Activated CD4-positive, alpha-beta T cell treated with anti-CD3 and anti-CD28 coated beads, Interleukin-10, Interleukin-2, amounts not matched to agents 100 ng/mL and 50 ng/mL, durations not matched to agents 16 hours and 8 hours (primary cell): Measurements from ENCODE around the gene NPFF.
"Not testable (repeated sequence)": the region's sequence is repeated elsewhere in the genome, so short reads cannot be mapped to it uniquely, and the experiment has no call there.

ENCODE experiments used
- DNase-seq: peaks from one replicate; pipeline ENCODE4 v3.0.0-alpha.2; 2020

NPFF gene

DNA sequence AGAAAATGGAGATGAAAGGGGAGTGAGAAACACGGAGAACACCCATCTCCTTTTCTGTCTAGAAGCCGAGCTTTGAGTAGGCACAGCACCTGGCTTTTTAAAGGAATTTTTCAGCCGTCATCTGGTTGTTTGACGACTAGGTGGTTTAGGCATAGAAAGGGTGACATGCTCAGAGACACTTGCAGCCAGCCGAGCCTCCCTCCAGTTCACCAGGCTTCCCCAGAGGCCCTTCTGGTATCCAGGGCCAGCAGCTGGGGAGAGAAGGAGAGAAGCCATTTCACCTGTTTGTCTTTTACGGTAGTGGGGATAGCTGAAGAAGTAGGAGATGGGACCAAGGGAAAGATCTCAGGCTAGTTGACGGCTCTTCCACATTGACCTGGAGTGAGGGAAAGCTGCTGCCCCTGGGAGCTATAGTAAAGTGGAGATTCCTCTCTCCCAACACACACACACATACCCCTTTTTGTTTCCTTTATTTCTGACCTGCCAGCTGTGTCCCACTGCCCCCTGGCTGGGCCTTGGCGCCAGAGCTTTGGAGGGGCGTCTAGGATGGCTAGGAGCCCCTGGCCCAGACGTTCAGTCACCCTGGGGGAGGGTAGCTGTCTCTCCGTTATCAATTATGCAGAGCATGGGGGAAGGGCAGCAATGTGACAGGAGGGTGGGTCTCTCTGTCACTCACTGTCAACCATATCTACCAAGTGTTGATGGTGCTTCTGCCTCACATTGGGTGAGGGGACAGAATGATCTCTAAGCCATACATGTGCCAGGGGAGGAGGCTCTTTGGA is 13.5 kb downstream of the NPFF start:
- DNase-seq, result no peak

DNA sequence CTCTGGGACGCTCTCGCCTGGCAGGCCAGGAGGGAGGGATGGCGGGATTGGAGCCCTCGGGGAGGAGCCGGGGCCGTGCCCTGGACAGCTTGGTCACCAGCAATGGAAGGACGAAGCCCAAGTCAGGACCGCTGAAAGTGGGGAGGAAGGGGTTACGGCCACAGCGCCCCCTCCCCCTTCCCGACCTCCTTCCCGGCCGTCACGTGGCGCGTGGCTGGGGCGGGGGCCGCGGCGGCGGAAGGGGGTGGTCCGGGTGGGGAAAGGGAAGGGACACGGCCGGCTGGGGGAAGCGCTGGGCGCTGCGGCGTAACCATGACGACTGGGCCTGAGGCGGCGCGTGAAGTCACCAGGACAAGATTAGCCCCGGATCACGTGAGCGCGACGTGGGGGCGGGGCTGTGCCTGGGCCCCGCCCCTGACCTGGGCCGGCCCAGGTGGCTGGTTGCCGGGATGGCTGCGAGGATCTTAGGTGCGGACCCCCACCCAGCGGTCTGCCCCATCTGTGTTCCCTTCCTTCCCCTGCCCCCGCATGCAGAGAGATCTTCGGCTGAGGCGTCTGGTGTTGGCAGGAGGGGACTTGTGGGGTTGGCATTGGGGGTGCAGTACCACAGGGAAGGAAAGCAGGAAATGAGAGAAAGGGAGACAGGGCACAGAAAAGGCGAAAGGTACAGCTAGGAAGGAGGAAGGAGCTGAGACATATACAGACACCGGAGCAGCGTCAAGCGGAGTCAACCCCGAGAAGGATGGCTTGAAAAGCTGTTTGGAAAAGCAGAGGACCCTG is 14.3 kb downstream of the NPFF start:
- peak; percentile 90 for DNase-seq

DNA sequence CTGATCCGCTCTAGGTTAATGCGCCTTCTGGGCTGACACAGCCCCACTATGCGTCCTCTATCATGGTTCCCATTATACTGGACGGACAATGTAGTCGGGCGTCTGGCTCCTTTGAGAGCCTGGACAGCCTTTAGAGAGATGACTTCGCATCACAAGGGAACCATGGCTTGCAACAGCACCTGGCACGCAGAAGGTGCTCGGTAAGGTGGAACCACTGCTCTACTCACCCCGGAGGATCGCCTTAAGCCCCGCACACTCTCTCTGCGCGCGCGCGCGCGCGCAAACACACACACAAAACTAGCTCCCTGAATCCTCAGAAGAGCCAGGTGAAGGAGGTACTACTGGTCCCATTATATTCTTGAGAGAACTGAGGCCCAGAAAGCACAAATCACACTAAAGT is 15.1 kb downstream of the NPFF start:
- DNase-seq, result no peak

DNA sequence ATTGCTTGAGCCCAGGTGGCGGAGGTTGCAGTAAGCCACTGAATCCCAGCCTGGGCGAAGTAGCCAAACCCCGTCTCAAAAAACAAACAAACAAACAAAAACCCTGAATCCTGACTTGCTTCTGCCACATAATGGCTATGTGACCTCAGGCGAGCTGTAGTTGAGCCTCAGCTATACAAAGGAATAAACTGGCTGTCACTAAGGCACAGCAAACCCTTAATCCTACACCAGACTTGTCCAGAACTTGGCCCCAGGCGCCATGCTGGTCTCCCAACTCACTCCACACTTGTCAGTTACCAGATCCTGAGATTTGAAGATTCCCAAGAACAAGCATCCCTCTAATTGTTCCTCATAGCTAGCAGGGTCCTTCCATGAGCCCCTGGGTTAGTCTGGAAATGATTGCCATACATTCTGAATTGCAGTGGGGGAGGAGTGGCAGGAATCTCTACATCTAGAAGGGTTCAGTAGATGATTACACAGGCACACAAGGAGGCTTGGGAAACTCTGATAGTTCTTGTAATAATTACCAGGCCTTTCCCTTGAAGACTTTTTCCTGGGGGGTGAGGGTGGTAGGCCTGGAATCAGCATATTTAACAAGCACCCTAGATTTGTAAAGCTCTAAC is 17.9 kb downstream of the NPFF start:
- DNase-seq, result no peak

DNA sequence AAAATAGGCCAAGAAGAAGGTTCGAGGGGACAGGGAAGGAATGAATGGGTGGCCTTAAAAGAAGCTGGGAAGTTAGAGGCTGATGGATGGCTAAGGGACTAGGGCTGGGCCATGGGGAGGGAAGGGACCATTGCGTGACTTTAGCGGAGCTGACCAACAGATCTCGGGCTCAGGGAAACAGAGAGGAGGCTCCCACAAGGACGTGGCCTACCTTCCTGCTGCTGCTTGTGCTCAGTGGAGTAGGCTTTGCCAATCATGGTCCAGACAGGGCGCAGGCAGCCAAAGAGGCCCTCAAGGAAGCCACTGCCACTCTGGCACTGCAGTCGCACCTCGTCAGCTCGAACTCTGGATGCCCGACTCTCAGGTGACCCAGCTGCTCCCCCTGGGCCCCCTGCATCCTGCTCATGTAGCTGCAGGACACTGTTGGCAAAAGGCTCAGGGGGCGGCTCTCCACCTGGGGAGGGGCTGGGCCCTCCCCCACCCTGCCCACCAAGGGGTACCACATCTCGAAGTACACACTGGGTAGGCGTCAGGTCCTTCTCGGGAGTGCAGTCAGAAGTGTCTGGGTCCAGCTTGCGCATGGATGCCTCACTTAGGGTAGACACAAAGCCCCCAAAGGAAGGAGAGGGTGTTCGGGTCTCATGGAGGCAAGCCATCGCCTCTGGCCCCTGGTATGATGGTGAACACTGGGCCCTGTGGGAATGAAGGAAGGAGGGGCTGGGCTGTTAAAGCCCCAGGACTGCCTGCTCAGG is 20.4 kb downstream of the NPFF start:
- DNase-seq, result no peak

DNA sequence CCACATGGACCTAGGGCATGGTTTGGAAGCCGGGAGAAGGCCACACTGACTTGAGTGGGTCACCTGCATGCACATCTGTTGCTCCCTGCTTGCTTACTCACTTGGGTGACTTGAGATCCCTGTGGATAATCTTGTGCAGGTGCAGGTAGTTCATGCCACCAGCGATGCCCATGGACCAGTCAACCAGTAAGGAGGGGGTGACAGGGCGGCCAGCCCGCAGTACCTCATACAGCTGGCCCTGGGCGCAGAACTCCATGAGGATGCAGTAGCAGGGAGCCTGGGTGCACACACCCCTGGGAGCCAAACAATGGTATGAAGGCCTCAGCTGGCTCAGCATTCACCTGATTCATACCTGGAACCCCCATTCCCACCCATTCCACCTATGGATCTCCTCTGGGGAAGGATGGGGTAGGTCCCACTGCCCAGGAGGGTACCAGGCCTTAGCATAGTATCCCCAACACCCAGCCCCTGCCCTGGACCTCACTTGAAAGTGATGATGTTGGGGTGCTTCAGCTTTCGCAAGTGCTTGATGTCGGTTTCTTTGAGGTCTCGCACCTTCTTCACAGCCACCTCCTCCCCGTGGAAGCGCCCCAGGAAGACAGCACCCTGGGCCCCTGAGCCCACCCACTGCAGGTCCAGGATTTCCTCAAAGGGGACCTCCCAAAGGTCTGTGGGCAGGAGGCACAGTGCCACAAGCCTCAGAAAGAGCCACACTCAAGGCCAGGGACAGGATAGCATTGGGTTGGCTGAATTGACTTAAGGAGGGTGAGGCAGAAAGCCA is 21.1 kb downstream of the NPFF start:
- DNase-seq, result no peak

DNA sequence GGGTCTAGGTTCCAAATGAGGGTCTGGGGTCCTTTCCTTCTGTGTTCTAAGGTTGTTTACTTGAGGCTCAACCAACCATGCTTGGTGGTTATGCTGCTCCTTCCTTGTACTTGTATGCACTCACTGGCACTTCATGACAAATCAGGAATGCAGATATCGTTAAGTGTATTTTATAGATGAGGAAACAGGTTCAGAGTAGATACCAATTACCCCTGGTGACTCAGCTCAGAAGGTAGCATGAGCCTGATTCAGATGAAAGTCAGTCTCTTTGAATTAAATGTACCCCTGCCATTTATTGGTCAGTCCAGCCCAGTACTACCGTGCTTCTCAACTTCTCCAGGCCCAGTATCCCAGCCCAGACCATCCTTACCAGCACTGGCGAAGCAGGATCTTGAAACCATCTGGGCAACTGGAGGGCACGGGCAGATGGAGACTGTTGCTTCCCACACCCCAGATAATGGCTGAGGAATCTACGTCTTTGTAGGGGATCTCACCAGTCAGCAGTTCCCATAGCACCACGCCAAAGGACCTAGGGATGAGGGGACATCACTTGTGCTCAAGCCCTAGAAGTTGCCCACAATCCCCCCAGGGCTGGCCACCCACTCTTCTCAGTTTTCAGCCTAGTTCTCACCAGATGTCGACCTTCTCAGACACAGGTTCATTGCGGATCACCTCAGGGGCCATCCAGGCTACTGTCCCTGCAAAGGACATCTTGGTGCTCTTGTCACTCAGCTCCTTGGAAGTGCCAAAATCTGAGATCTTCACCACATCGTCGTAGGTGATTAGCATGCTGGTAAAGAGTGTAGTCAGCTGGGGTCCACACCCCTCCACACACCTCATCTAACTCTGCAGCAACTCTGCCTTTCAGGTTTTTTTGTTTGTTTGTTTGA is 22.4 kb downstream of the NPFF start:
- DNase-seq, result no peak

DNA sequence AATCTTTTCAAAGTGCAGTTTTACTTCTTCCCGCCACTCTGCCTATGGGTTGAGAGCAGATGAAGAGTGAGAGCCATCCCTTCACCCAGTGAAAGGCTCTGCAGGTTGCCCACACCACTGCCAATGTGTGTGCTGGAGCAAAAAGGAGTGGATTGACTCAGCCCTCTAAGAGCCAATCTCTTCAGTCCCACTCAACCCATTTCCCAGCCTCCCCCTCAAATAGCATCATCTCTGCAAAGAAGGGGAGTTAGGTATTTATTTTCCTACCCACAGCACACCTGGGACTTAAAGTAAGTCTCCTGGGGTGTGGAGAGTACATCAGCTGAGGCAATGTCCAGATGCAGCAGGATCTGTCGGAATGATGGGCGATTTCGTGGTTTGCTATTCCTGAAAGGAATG is 23.3 kb downstream of the NPFF start:
- no peak for DNase-seq

DNA sequence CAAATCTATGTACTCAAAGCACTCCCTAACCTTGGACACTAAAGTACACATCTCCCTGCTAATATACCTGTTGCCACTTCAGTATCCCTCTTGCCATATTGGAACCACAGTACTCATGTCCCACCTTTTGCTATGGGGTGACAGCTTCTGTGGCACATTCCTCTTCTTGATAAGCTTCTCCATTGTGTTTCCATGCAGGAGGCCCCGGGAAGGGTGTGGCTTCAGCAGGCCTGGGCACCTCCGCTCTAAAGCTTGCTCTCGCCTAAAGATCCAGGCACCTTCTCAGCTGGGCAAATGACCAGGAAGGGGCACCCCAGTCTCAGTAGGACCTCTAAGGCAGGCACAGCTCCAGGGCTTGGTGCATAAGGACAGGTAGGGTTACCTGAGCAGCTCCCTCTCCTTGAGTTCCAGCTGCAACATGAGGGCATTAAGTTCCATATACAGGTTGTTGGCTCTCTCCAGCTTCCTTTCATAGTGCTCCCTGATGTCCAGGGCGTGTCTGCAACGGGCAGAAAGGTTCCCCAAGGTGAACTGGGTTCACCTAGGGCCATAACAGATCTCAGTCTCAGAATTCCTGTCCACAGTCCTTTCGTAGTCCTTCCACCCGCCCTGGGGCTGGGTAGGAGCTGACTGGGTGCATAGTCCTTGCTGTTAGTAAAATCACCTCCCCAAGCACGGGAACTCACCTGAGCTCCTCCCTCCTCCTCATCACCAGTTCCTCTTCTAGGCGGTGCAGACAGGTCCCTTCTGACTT is 23.9 kb downstream of the NPFF start:
- DNase-seq, result no peak

DNA sequence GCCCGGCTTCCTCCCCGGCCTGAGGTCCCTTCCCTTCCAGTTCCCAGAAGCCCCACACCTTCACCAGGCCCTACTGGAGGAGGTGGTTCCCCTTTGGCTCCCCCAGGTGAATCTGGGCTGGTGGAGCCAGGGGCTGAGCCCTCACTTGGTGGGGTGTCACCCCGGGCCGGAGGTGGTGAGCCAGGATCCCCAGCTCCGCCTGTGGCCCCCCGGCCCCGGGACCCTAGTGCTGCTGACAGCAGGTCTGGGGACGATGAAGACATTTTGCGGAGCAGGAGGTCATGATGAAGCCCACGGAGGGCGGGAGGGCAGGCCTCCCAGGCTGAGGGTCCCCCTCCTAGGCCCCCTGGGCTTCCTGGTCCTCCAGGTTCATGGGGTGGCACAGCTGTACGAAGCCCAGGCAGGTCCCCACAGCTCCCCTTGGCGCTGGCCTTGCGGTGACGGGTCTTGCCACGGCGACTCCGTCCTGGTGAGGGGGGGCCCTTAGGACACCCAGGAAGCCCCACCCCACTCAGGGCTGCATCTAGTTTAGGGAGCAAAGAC is 24.6 kb downstream of the NPFF start:
- DNase-seq, result no peak

DNA sequence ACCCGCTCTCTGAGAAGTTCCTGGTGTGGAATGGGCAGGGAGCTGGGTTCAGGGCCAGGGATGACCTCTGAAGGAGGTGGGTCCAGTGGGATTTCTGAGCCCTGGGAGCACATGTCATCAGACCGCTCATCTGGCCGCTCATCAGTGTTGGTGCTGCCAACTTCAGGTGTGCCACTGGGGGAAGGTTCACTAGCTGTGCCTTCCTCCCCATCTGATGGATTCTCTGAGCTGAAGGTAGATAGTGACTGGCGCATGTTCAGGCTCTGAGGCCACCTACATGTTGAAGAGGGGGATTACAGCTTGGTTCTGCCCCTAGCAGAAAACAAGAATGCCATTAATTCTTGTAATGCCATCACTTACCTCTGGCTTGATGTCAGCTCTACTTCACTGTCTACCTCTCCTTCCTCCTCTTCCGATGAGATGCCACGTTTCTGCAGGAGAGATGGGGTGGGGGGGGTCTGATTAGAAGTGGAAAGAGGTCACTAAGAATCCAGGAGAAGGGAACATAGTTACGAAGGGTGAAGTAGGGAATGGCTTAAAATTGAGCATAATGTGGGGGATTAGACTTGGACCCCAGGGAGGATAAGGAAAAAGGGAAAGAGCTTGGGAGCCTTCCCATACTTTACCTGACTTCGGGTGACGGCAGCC is 25.2 kb downstream of the NPFF start:
- DNase-seq, result no peak

DNA sequence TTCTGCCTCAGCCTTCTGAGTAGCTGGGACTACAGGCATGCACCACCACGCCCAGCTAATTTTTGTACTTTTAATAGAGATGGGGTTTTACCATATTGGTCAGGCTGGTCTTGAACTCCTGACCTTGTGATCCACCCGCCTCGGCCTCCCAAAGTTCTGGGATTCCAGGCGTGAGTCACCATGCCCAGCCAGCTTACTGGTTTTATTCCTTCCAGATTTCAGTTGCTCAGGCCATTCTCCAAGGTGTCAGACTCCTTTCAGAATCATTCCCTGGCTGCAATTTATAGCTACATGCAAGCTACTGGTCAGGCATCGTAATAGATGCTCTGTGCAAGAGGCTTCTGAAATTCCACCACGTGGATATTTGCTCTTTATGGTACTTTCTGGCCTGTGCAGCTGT is 25.8 kb downstream of the NPFF start:
- not testable (repeated sequence) for DNase-seq

DNA sequence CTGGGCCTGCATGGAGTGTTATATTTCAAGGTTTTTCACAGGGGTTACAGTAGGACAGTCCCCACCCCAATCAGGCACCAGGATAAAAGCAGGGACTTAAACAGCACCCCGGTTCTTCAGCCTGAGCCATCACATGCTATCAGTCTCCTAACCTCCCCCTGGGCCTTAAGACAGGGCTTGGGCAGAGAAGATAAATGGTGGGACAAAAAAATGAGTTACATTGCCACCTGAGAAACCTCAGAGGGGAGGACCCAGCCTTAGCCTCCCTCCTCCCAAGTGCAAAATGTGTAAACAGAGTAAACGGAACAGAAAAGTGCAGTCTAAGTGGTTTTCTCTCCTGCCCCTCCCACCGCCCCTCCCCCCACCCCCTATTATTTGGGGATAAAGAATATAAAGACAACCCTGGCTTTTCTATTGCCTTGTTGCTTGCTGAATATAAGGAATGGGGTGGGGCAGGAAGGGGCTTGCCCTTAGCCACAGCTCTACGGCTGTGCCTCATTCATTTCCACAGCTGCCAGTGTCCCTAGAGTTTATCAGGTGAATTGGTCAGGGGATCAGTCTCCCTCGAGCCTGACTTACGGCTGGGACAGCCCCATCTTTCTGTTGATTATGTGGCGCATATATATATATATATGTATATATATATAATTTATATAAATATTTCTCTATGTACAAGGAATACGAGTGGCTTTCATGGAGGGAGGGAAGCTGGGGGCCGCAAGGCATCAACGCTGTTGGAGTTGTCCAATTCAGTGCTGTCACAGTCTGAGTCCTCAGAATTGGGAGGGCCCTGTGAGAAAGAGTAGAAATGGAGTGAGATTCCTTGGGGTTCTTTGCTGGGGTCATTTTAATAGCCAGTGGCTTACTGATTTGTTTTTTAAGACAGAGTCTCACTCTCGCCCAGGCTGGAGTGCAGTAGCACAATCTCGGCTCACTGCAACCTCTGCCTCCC is 26.5 kb downstream of the NPFF start:
- no peak for DNase-seq

DNA sequence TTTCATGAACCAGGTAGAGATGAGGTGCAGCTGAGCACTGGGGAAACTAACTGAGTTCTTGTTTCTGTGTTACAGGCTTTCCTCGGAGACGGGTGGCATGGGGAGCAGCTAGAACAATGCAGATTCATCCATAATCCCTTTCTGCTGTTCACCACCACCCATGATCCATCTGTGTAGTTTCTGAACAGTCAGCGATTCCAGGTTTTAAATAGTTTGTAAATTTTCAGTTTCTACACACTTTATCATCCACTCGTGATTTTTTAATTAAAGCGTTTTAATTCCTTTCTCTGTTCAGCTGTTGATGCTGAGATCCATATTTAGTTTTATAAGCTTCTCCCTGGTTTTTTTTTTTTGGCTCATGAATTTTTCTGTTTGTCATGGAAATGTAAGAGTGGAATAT is 28.0 kb downstream of the NPFF start:
- no peak for DNase-seq

DNA sequence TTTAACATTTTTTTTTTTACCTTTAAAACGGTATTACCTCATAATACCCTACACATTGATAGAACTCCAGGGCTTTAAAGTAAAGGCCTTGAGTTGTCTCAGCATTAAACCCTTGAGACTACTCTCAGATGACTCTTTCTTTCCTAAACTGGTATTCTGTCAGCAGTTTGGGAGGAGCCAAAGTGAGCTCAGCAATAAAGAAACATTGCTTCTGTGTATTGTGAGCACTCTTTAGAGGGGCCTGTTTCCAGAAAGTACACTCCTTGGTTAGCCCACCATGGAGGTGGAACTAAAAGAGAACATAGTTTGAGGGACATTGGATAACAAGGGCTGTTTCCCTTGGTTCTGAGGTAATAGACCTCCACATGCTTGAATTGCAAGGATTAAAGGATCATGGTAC is 28.4 kb downstream of the NPFF start:
- no peak for DNase-seq

DNA sequence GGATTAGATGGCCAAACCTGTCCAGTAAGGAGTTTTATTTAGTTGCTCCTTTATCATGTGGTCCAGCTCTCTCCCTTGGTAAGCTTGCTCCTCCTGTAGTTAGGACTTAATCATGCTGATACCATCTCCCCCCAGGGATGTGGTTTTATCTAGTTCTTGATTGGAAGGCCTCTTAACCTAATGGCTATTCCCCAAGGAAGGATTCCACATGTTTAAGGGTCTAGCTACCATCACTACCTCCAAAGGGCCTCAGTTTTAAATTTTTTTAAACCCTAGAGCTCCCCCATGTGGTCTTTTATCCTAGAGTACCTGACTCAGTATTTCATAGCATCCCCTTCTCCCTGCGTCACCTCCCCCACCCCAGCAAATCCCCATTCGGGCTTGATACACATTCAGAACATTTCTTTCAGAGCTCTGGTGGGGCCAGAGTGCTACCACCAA is 30.5 kb downstream of the NPFF start:
- DNase-seq, result no peak

DNA sequence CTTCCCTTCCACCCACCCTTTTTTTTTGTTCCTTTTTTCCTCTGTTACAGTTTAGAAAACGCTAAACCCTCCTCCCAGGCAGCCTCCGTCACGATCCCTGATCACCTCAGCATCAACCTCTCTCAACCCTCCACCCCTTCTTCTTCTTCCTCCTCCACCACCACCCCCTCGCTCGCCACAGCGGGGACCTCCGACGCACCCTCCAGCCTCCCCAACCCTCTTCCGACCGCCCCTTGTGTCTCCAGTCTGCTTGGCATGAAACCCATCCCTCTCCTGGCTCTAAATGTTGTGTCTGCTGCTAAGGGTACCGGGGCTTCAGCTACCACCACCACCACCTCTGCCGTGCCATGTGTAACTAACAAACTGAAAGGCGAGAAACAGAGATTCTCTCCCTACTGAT is 32.5 kb downstream of the NPFF start:
- DNase-seq, result no peak

DNA sequence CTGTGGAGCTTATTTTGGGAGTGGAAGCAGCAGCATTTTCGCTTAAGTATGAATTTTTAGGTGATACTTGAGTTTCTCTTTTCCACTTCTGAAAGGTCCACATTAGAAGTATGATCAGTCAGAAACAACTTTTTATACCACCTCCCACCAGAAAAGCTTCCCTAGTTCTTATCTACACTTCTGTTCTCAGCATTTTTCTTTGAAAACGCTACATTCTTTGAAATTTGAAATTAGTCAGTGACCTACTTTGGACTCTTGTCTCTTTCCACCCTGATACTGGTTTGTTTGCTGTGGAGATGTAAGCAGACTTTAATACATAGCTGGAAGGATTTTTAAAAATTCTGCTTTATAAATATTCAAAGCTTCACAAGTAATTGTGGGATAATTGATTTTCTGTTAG is 33.2 kb downstream of the NPFF start:
- no peak for DNase-seq
